Activated CD4-positive, CD25-positive, alpha-beta regulatory T cell treated with anti-CD3 and anti-CD28 coated beads, Interleukin-2, amount 50 U/mL, for 24 hours (primary cell): ENCODE measurements around the gene FAM78B.
A peak's percentile ranks its signal among the peaks of the same experiment; 100 is the strongest.

Experiments
- ATAC-seq, 2 donors: fragments of 150-1000 bp; cut with Tn5 transposase; one replicate each; pipeline ENCODE4 v1.10.0; 2021; ENCODE audit warnings: mild to moderate bottlenecking in 1 of 2, moderate library complexity in 1 of 2

FAM78B gene

DNA sequence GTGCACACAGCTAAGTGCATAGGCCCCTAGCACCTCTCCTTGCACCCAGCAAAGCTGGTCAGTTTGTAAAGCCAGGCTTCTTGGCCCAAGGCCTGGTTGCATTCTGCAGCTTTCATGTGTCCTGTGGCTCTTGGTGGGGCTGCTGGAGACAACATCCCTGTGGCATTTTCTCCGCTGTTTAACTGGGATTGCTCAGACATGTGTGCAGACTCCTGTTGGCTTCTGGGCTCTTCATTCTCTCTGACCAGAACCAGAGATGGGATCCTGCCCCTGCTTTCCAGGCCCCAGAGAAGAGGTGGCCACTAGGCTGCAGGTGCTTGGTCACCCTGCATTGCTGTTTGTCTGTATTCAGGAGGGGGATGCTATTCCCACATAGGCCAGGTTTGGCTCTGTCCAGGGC, 50.8 kb downstream of the FAM78B start:
- no peak for ATAC-seq

DNA sequence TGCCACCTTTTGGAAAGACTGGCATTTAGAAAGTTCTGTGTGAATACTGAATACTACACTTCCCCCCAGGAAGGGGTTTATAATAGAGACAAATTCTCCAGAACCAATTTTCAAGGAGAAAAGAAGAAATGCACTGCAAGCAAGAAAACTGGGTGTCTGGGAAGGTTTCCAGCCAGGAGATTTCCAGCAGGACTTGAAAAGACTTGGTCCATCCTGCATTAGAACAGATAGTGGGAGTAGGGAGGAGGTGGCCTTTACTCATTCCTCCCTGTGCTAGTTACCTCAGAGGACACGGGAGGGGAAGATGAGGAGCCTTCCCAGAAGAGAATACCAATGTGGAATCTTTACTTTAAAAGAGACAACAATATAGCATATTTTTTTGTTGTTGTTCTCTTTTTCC, 52.4 kb downstream of the FAM78B start:
- no peak for ATAC-seq

- ATAC-seq = no peak
Measured at GRCh38 chr1:166113630-166114029, 53.2 kb downstream of the FAM78B start.

- ATAC-seq = no peak
Measured at GRCh38 chr1:166113031-166113430, 53.8 kb downstream of the FAM78B start.

DNA sequence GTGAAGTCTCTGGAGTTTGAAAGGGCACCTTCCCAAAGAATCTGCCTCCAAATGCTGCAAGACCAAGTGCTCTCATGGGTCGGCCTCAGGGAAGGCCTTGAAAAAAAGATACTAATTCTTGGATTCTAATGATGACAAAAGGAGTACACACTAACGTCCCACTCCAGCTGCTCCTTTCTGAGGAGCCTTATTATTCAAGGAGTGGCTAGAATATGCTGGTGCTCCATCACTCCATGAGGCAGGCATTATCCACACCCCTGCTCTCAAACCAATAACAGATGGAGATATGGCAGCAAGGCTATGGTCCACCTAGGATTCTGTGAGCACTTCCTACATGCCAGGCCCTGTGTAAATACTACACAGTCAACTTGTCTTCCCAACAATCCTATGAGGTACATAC, 54.4 kb downstream of the FAM78B start:
- no peak for ATAC-seq

DNA sequence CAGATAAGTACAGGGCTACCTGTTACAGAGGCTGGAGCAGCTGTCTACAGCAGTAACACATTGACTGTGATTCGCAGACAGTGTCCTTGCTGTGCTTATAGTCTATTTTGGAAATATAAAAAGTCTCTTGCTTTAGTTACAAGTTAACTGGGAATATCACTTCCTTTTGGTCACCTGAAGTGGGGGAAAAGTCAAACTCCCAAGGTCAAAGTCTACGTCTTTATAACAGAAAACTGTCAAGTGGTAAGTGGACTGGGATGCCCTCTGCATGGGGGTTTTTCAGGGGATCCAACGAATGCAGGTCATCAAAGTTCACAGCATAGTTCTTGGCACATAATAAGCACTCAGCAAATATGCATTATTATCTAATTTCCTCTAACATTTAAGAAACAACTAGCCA, 55.4 kb downstream of the FAM78B start:
- ATAC-seq = no peak

GRCh38 chr1:166090244-166090643, 76.6 kb downstream of the FAM78B start:
- no peak for ATAC-seq

DNA sequence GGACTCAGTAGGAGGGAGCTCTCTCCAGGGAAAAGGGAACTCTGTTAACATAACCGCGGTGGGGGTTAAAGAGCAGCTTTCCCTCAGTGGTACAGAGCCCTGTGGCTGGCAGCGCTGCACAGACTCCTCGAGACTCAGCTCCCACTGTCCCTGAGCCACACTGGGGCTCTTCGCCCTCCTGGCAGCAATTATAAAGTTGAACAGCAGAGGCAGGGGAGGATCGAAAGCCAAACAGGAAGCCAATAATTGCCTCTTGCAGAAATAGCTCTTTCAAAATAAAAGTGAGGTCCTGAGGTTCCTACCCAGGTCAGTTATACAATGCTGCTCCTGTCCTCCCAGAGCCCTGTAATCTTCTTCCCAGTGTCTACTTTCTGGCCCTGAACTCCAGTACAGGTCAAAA, 77.0 kb downstream of the FAM78B start:
- no peak for ATAC-seq

GRCh38 chr1:166088572-166088955, 78.2 kb downstream of the FAM78B start:
- ATAC-seq = no peak

GRCh38 chr1:166087734-166088571, 78.8 kb downstream of the FAM78B start:
- no peak for ATAC-seq

DNA sequence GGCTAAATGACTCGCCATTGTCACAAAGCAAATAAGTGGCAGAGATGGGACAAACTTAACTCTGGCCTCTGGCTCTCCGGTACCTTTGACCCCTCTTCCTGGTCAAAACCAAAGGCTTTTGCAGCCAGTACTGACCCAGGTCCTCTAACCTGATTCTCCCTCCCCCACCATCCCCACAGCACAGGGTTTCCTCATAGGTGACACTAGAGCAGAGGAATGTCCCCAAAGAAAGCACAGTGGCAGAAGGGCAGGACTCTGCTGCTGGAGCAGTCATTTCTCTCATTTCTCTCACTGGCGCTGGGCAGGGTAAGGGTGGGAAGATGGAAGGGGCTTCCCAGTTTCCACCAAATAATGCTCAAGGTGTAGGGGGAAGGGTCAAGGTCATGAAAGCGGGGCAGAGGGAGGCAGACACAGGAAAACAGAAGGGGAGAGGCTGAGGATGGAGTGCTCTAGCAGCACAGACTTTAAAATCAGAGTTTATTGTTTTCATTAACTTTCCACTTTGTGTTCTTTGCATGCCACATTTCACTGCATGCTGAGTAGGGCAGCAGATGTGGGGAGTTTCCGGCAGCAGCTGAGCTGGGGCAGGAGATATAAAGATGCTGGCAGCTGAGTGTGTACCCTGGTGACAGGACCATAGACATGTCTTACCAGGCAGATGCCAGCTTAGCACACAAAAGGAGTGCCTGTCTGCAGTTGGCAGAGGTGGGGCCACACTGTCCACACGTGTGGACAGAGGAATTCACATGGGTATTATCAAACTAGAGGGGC, 80.5 kb downstream of the FAM78B start:
- no peak for ATAC-seq

DNA sequence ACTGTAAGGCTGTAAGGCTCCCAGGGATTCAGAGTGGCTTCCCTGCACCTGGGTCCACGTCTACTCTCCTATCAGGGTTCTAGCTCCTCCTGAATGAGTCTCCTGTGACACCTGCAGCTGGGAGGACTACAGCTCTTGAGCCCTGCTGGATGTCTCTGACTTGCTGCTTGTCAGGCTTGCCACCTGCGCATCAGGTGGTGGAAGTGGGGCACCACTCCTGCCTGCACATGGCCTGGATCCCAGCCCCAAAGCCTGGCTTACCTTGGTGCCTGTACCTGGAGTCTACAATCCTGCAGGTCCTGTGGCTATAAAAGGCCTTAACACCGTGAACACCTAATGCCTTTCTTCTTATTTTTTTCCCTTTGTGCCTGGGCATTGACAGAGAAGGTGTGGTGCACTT, 82.2 kb downstream of the FAM78B start:
- no peak for ATAC-seq

DNA sequence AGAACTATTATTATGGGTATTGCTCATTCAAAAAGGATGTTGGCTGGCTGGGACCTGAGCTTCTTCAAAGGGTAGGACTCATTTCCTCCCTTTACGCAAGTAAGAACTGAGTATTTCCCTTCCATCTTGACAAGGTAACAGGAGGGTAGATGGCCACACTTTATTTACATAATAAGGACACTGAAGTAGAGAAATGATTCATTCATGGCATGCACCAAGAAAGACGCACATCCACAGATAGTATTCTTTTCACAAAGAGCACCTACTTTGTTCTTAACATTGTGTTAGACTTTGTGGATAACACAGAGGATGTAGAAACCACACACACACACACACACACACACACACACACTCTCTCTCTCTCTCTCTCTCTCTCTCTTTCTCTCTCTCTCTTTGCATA, 82.9 kb downstream of the FAM78B start:
- peak; percentile 71 to 83 for ATAC-seq

DNA sequence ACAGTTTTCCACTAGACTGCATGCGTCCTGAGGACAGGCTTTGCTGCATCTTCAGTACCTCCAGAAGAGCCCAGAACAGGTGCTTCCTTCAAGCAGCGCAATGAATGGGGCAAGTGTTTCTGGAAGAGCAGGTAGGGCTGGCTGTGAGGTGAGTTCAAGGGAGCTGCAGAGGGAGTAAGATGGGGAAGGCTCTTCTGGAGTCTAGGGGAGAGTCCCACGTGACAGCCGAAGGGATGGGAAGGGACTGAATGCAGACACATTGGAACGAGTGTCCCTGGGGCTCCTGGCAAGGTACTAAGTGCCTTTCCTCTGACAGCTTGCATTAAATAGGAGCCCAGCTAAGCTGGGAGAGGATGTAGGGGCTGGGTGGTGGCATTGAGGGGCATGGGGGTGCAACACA, 84.2 kb downstream of the FAM78B start:
- no peak for ATAC-seq

DNA sequence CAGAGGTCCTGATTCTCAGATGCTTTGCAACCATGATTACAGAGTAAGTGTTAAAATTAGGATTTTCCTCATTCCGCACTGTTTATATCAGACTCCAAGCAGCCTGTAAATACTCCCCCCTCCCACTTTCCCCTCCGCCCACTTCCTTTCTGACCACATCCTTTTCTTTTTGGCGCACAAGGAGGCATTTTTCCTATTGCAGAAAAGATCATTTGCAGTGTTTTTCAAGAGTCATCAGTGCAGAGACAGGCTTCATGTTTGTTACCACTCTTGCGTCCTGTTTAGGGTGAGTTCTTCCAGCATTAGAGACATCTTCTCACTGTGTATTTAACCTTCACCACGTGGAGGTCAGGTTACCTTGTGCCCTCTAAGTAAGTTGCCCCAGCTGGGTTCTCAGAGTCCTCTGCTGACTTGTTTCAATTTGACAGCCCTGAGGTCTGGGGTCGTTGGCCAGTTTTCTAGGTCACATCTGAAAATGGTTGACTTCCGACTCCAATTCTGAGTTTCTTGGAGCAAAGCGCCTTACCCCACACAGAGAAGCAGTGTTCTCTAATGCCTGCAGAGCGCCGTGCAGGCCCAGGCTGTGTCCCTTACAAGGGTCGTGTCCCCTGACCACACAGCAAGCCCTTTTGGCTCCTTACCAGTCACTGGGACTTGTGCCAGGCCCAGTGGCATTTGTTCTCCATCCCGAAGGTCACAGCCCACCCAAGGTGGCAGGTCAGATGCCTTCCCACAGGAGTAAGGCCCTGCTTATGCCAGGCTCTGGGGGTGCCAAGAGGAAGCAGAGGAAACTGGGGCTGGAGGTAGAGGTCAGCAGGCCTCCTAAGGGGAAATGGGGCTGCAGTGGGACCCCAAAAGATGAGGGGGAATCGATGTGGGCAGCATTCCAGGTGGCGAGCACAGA, 85.6 kb downstream of the FAM78B start:
- ATAC-seq = no peak

DNA sequence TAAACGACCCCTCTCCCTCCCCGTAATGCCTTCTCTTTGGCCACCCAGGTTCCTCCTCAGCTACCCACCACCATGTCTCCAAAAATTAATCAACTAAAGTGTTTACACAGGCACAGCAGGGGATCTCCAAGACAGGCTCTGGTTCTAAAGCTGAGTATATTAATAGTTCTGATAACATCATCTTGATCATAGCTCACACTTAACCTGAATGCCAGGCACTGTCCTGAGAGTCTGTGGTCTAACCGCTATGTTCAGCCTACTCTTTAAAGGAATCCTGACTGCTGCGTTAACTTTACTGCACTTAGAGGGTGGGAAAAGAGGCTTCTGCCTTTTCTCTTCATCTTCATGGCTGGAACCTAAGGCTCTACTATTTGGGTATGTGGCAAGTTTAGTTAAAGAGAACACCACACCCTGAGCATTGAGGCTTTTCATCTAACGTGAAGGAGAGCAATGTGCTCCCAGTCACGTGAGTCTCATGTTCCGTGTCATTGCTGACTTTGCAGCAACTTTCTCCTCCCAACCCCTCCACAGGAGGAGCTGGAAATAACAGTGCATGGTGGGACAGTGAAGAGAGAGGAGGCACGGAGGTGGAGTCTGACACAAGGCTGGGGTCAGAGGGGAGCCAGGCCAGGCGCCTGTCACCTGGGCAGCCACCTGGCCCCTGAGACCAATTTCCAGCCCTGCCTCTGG, 86.4 kb downstream of the FAM78B start:
- ATAC-seq = peak; percentile 30 to 36

DNA sequence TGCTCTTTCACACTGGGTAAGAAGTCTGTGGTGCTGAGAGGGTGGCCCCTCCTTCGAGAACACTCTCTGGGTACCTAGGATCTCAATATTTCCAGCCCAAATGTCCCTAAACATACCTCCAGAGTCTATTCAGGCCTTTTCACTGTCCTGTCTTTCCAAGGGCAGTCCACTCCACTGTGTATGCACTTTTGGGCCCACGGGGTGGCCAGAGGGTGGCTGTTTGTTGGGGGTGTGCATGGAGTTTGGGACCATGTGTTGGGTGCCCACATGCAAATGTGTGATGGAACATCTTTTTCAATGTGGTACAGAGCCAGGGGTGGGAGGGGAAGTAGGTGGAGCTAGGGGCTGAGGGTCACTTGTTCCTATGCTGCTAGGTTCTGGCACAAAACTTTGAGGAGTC, 87.5 kb downstream of the FAM78B start:
- ATAC-seq = no peak

DNA sequence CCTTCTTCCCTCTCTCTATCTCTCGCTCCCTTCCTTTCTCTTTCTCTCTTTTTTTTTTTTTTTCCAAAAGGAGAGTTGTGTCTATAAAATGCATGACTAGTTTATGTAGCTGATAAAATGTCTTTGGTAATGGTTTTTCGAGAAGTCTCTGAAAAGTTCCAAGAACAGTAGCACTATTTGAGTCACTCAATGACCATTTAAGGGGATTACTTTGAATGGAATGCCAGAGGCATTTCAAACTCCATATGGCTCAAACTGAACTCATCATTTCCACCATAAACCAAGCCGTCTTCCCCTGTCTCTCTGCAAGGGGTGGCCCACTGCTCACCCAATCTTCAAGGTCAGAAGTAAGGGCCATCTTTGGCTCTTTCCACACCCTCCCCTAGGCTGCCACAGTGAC, 93.3 kb downstream of the FAM78B start:
- no peak for ATAC-seq

GRCh38 chr1:166069390-166069789, 97.4 kb downstream of the FAM78B start:
- no peak for ATAC-seq

DNA sequence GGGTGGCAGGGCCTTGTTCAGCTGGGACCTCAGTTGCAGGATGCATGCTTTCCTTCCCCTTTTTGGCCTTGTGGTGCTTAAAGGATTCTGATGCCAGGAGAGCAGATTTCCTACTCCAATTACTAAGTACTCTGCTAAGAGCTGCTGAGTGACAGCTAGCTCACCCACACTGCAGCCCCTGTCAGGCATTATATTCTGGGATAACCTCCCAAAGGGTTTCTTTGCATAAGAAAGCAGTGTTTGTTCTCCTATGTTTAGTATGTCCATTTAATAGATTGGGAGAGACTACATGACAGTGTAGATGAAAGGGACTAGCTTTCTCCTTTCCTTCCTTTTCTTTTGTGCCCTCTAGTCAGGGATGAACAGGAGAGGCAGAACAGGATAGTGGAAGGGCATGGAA, 100.7 kb downstream of the FAM78B start:
- ATAC-seq = no peak

- no peak for ATAC-seq
Measured at GRCh38 chr1:166064951-166065350, 101.8 kb downstream of the FAM78B start.

- no peak for ATAC-seq
Measured at GRCh38 chr1:166064313-166064926, 102.4 kb downstream of the FAM78B start.
